LHCN-M2 (cell line): Measurements from ENCODE around the gene CDC42EP1. TPM values are rescaled to one million over a fixed set of nuclear protein-coding genes. Genes with fewer than 3 reads are reported as not detected.

ENCODE experiments used
- DNase-seq: peaks from one replicate; pipeline ENCODE4 v3.0.0-alpha.2; 2012; ENCODE audit warnings: low read depth
- total RNA-seq: library from RNA; depleted of rRNA; stranded (reverse); fragments of >200 nt; gene quantifications from 2 replicates; pipeline ENCODE4 v1.2.3, GENCODE V29; 2014

The CDC42EP1 gene
- total RNA-seq, 1 experiment from 2014 or later, result 49.0 TPM

GRCh38 chr22:37559521-37559900 is 769 bp upstream of the CDC42EP1 start:
- no peak for DNase-seq

GRCh38 chr22:37560608-37561211 is 430 bp downstream of the CDC42EP1 start:
- DNase-seq, result peak; percentile 52

DNA sequence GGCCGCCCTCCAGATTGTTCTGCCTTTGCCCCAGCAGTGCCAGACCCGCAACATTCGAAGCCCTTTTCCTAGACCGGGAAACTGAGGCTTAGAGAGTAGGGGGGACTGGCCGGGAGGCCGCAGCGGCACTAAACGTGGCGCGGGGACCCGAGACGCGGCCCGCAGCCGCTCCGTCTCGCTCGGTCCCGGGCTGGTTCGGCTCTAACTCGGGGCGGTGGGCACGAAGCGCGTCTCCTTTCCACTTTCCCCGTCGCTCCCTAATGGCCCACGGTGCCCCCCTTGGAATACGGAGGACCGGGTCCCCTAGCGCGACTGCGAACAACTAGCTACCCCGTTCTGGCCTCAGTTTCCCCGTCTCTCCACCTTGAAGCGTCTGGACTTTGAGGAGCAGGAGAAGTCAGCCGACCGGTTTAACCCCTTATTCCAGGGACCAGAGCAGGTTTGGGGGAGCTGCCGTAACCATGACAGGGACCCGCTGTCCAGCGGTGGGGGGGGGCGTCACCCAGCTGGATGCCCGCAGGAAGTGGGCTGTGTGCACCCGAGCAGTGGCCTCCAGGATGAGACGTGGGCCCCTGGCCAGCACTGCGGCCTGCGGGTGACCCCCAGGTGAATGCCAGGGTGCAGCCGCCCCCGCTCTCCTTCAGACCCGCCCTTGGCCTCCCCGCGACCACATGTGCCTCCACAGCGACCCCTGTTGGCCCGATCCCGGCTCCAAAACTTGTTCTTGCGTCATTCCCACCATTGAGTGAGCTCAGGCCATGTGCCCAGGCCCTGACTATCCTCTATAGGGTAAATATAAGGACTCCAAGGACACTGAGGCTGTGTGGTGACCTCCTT is 1.1 kb downstream of the CDC42EP1 start:
- peak; percentile 86 for DNase-seq

- DNase-seq, result no peak
Observed at GRCh38 chr22:37562049-37562875, 2.0 kb downstream of the CDC42EP1 start.

- peak; percentile 93 for DNase-seq
Observed at GRCh38 chr22:37563153-37564081, 3.1 kb downstream of the CDC42EP1 start.

GRCh38 chr22:37564111-37564711 is 3.9 kb downstream of the CDC42EP1 start:
- DNase-seq, result no peak

DNA sequence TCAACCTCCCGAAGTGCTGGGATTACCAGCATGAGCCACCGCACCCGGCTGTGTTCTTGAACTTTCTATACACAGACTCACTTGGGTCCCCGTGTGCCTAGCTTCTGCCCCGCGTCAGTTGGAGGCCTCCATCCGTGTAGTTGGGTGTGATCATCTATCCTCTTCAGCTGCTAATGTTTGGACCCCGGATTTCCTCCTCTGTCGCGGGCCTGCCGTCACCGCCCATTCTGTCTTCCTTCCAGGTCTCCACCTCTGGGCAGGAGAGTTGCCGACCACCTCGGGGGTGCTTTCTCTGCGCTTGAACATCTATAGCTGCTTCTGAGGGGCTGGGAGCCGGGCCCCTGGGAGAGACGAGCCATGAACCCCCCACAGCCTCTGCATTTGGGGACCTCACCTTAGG is 5.5 kb downstream of the CDC42EP1 start:
- no peak for DNase-seq

DNA sequence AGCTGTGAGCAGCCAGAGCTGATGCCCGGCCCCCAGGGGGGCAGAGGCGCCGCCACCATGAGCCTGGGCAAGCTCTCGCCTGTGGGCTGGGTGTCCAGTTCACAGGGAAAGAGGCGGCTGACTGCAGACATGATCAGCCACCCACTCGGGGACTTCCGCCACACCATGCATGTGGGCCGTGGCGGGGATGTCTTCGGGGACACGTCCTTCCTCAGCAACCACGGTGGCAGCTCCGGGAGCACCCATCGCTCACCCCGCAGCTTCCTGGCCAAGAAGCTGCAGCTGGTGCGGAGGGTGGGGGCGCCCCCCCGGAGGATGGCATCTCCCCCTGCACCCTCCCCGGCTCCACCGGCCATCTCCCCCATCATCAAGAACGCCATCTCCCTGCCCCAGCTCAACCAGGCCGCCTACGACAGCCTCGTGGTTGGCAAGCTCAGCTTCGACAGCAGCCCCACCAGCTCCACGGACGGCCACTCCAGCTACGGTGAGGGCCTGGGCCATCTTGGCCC is 6.1 kb downstream of the CDC42EP1 start:
- no peak for DNase-seq

DNA sequence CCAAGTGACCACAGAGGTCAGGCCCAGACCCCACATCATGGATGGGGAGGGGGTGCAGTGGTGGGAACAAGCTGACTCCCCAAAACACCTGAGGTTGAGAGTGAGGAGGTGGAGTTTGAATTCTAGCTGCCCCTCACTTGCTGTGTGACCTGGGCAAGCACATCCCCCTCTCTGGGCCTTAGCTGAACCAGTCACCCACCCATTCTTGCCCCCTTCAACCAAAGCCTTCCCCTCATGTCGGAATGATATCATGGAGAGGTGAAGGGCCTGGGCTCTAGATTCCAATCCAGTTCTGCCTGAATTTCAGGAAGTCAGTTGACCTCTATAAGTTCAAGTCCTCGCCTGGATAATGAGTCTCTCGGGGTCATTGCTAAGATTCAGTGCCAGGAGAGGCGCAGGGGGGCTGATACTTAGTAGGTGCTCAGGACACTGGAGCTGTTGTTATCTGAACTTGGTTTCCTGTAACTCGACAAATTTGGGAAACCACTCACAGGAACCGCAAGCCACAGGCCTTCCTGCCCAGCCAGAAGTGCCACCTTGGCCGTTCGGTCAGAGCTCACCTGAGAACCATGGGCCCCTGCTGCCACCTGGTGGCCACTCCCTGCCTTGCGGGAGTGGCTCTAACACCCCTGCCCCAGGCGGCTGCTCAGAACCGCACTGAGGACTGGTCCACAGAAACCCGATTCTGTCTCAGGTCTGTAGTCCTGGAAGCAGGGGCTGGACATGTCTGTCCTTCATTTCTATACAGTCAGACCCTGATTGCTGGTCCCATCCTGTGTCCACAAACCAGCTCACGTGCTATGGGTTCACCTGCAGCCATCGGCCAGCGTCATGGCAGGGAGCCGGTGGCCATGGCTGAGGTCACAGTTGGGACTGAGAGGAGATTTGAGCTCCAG is 6.9 kb downstream of the CDC42EP1 start:
- DNase-seq, result peak; percentile 42

DNA sequence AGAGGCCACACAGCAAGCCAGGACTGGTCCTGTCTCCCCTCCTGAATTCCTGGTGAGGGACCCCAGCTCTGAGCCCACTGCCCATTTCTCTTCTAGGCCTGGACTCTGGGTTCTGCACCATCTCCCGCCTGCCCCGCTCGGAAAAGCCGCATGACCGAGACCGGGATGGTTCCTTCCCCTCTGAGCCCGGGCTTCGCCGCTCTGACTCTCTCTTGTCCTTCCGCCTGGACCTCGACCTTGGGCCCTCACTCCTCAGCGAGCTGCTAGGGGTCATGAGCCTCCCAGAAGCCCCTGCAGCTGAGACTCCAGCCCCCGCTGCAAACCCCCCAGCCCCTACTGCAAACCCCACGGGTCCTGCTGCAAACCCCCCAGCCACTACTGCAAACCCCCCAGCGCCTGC is 7.7 kb downstream of the CDC42EP1 start:
- DNase-seq, result no peak

DNA sequence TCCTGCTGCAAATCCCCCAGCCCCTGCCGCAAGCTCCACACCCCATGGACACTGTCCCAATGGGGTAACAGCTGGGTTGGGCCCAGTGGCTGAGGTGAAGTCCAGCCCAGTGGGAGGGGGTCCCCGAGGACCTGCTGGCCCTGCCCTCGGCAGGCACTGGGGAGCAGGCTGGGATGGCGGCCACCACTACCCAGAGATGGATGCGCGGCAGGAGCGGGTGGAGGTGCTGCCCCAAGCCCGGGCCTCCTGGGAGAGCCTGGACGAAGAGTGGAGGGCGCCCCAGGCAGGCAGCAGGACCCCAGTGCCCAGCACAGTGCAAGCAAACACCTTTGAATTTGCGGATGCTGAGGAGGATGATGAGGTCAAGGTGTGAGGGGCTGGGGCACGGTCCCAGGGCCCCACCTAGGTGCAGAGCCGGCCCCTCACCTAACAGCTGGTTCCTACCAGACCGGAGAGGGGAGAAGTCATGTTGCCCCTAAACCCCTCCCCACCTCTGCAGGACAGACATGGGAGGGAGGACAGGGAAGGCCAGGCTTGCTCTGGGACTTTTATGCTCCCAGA is 8.2 kb downstream of the CDC42EP1 start:
- no peak for DNase-seq

DNA sequence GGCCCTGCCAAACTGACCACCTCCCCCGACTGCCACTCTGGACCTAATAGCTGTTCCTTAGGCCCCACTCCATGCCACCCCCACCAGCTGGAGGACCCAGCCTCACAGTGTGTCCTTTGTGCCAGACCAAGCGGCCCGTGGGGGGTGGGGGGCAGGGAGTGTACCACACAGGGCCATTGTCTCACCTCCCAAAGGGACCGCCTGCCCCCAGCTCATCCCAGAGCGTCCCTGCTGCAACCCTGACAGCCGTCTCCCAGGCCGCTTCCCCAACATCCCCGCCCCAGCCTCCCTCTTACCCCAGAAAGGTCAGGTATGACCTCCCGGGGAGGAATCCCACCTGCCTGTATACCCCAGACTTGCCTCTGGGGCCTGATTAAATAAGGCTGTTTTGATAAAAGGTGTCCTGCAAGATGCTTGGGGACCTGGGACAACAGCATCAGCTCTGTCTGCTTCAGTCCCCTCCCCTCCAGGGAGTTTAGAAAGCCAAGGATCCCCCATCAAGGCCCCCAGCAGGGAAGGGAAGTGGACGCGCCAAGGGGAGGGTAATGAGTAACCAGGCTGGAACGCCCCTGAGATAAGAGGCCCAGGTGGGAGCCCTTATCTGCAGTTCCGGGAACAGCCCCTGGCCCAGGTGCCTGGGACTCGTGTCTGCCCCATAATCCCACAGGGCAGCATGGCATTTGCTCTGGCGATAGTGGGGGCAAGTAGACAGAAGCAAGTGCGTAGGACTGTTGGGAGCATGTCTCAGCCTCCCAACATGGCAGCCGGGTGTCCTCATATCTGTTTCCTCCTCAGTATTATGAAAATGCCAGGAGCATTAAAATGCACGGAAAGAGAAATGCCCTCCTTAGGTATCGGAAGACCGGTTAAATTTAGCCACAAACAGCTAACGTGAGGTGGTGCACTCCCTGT is 9.0 kb downstream of the CDC42EP1 start:
- no peak for DNase-seq

GRCh38 chr22:37569921-37570660 is 9.8 kb downstream of the CDC42EP1 start:
- DNase-seq, result no peak

DNA sequence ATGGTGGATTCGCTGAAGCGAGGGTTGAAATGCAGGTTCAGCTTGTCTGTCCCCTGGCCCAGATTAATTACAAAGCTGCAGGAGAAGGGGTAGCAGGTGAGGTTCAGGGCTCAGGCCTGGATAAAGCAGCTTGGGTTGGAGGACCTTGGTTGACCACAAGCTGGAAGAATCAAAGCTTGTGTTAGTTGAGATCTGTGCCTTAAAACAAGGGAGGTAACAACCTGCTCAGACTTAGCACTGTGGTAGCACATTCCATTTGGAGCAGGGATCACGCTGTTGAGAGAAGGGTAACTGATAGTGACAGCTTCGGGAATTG is 10.3 kb downstream of the CDC42EP1 start:
- no peak for DNase-seq

GRCh38 chr22:37571258-37571991 is 11.1 kb downstream of the CDC42EP1 start:
- peak; percentile 51 for DNase-seq

GRCh38 chr22:37571992-37572373 is 11.7 kb downstream of the CDC42EP1 start:
- no peak for DNase-seq

GRCh38 chr22:37575490-37576003 is 15.3 kb downstream of the CDC42EP1 start:
- DNase-seq, result no peak
